Bone marrow (tissue), 2 donors: ENCODE results near the gene EEPD1.

ENCODE experiments used
- DNase-seq, 2 donors: peaks; one replicate each; lab custom pipeline; 2025; lab: John Stamatoyannopoulos, UW

Gene EEPD1

DNA sequence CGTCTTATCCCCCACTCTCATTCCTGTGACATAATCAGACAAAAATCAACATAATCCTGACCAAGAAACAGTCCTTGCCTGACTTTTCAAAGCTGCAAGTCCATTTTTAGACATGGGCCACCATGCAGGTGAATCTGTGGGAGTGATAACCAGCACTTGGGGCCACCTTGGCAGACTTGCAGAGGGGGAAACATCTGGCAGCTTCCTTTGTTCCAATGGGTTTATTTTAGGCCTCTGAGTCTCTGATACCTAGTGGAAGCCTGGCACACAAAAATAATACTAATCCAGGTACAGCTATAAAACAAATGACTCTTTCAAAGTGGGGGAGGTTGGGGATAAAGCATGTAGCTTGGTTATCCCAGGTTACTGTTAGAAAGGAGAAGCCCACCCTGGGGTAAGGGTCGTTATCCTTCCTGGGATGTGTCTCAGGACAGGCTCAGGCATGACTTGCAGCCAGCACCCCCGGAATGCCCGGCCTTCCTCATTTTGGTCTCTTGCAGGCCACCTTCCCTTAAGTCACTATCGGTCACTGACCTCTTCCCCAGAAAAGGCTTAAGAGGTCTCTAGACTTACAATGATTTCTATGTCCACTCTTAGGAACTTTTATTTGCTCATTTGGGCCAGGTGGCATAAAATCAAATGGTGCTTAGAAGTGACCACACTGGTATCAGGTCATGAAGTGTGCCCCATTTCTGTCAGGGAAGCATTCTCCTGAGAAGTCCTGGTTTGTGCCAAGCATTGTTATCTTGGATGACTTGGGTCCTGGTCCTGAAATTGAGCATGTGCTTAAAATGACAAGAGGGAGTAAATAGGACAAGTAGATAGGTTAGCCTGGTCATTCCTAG lies 37.6 kb downstream of the EEPD1 start:
- no peak for DNase-seq

DNA sequence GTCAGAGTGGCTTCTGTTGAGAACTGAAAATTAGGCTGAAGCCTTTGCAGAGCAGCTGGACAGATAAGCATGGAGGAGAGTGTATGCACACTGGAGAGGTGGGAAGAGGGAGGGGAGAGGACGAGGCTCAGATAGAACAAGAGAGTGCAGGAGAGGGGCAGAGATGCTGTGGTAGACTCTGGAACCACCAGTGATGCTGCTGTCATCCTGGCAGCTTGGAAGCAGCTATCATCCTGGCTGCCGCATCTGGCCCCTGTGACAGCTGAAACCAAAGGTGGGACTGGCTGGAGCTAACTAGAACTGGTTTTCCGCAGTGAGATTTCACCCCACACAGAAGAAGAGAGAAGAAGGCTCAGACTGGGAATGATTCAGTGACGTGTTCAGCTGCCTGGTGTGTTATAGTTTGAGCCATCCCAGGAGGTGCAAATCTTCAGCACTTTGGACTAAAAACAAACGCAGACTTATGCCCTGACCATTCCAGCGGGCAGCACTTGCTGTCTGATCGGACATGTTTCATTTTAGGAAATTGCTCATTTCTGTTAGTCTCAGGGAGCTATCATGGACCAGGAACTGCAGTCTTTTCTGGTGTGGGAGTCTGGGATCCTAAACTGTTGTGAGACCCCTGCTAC lies 38.4 kb downstream of the EEPD1 start:
- DNase-seq: no peak

DNA sequence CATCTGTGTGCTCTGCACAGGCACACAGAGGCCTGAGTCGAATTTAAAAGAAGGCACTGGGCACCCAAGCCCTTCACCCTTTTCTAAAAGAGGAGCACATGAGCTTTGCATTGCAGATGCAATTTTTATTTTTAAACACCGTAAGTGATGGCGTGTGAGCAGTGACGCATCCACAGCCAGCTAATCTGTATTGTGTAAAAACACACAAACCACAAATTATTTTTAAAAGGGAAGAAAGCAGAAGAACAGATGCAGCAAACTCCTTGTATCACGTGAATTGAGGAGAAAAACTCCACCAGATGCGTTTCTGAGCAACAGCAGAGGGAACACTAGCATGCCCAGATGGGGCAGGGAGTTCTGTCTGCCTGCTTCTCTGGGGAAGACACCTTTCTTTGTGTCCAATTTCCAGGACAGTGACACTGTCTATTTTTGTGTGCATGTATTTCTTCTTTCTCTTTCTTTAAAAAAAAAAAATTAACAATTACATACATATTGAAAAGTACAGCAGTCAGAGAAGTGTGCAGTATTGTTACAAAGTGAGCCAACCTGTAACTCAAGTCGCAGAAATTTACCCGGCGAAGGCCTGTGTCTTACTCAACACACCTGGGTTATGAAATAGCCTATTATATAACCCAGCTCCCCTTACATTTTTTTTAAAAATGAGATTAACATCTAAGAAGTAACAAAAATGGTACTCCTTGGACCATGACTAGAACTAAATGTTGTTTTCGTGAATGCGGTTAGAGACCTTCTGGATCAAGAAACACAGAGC lies 39.2 kb downstream of the EEPD1 start:
- peak; percentile 24 to 91 for DNase-seq

DNA sequence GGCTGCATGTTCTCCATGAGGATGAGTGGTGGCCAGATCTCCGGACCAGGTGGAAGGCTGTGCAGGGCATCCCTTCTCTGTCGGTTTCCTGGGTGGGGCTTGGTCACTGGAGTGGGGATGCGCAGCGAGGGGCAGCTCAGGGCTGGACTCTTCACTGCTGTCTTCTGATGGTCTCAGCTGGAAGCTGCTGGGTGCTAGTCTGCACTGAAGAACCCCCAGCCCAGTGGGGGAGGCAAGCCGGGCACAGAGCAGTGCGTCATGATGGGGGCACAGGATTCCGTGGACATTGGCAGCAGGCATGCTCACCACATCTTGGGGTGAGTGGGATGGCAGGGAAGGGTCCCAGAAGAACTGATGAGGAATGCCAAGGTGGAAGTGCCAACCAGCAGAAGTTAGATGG lies 39.8 kb downstream of the EEPD1 start:
- DNase-seq: no peak

DNA sequence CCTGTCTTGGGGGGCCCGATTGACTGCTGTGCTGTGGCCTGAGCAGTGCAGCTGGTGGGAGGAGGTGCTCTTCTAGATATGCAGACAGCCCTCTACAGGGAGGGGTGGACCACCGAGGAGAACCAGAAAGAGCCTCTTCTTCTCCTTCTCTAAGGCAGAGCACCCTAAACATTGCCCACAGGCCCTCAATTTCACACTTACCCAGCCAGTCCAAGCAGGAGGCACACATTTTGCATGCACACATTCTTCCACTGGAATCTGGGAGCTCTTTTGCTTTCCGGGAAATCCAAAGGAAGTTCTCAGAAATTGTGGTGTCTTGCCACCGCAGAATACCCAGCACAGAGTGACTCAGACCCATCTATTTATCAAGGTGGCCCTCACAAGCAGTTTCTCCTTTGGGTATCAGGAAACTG lies 45.8 kb downstream of the EEPD1 start:
- no peak for DNase-seq

DNA sequence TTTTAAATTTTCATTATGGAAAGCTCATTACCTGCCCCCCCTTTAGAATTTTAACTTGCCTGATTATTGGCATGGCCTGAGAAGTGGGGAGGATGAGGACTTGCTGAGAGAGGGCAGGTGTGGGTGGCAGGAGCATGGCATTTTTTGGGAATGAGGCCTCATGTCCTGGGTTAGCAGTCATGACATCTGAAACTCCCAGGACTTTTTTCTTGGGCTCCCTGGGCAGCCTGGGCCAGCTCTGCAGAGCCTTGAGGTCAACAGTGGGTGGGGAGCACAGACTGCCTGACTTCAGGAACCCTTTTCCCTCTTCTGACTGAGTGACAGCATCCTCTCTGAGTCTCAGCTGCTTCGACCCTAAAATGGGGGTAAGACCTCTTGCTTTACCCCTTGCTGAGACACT lies 46.3 kb downstream of the EEPD1 start:
- DNase-seq: no peak

DNA sequence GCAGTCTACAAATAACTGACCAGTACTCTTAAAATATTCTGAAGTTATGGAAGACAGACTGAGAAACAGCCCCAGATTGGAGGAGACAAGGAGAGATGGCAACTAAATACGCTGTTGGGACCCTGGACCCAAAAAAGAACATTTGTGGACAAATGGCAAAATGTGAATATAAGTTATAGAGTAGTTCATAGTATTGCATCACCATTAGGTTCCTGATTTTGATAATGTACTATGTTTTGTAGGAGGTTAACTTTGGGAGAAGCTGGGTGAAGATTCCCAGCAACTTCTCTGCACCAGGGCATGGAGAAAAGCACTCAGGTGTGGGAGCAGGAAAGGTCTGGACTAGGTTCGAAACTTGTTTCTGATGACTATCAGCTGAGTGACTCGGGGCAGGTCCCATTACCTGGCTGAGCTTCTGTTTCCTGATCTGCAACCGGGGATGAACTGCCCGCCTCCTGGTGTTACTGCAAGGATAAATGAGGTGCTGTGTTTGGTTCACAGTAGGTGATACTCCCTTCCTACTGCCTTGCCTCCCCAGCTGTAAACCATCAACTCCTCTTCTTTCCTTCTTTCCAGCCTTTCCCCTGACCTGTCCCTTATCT lies 48.2 kb downstream of the EEPD1 start:
- no peak for DNase-seq

DNA sequence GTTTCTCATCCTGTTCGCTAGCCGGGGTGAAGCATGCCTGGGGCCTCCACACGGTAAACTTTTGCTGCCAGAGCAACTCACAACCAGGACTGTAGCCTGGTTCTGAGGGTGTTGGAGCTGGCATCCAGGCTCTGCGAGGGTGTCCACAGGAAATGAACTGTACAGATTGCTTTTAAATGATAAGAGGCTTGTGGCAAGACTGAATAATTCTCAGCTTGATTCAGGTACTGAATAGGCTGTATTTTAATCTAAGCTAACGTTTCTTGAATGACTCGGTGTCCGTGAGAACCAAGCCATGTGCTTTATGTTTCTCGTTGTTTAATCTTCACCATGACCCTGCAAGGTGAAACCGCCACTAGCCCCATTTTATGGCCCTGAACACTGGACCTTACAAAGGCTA lies 49.3 kb downstream of the EEPD1 start:
- peak in 1 of 2 donors; percentile 60 for DNase-seq

DNA sequence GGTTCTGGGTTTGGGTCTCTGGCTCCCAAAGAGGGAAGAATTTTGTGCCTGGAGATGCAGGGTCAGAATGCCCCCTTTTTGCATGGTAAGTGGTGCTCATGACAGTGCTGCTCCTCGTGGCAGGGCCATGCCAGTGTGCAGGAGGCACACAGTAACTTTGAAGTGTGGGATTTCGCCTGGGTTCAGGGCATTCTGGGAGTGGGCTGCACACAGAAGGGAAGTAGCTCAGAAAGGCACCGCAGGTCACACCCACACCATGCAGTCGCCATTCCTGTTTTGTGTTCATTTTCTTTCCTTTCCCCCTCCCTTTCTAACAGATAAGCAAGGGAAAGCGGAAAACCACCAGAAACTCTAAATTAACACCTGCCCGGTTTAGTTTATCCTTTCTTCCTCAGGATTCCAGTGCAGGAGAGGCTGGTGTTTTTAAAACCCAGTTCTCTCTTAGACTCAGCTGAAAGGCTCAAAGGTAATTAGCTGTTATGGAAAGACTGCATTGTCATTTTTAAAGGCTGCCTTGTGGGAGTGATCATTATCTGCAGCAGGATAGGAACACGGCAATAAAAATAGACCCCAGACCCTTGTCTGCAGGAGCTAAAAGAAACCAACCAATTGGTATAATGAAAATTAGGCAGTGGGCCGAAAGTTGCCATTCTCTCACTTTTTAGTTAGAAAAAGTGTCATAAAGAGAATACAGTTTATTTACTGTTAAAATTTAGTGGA lies 50.2 kb downstream of the EEPD1 start:
- DNase-seq: no peak

DNA sequence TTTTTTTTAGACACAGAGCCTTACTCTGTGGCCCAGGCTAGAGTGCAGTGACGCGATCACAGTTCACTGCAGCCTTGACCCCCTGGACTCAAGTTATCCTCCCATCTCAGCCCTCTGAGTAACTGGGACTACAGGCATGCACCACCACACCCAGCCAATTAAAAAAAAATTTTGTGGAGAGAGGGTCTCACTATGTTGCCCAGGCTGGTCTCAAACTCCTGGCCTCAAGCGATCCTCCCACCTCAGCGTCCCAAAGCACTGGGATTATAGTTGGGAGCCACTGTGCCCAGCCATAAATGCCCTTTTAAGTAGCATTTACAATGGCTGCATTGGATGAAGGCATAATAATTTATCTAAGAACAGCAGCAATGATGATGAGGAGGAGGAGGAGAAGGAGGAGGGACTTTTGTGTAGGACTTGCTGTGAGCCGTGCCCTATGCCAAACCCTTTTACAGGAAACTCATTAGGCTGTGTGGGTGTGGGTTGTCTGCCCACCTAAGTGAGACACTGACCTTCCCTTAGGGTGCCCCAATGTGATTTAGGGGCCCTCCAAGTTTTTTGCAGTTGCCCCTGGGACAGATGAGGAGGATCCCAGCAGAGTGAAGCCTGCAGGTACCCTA lies 51.1 kb downstream of the EEPD1 start:
- no peak for DNase-seq

DNA sequence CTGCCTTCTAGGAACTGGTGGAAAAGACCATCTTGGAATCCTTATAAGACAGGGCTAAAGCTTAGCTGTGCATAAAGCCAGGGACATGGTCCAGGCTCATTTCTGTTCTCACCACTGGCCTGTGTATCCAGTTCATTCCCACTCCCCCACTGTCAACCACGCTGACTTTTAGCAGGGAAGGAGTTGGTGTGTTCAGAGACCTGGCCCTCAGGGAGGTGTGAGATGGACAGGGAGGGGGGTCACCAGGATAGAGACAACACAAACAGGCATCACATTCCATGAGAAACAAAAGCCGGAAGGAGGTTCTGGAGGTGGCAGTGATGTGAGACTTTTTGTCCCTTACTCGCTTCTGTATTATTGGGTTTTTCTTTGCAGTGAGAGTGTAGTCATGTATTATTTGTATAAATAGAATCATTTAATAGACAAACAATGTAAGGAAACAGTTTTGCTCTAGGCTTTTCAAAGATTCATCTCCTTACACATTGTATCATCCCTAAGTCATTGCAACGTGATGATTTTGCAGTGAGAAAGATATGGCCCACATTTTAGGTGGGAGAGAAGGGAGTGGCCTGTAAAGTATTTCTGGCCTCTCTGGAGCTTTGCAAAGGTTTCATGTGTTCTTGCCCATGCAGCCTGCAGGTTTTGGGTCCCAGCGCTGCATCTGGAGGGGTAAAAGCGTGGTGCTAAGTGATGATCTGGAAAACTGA lies 52.0 kb downstream of the EEPD1 start:
- DNase-seq: no peak

DNA sequence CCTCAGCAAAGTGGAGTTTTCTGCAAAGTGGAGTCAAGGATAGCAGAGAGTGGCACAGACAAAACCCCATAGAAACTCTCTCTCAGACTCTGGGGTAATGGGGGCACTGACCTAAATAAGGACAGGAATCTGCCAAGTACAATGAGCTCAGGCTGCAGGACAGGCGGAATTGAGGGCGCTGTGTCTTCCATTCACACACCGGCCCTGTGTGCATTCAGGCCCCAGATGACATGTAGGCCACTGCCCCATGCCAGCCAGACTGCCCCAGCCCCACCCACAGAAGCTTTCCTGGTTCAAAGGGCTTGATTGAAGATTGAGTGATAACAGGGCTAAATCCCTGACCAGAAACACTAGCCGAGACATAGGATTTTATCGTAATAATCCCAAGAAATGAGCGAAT lies 52.7 kb downstream of the EEPD1 start:
- no peak for DNase-seq

DNA sequence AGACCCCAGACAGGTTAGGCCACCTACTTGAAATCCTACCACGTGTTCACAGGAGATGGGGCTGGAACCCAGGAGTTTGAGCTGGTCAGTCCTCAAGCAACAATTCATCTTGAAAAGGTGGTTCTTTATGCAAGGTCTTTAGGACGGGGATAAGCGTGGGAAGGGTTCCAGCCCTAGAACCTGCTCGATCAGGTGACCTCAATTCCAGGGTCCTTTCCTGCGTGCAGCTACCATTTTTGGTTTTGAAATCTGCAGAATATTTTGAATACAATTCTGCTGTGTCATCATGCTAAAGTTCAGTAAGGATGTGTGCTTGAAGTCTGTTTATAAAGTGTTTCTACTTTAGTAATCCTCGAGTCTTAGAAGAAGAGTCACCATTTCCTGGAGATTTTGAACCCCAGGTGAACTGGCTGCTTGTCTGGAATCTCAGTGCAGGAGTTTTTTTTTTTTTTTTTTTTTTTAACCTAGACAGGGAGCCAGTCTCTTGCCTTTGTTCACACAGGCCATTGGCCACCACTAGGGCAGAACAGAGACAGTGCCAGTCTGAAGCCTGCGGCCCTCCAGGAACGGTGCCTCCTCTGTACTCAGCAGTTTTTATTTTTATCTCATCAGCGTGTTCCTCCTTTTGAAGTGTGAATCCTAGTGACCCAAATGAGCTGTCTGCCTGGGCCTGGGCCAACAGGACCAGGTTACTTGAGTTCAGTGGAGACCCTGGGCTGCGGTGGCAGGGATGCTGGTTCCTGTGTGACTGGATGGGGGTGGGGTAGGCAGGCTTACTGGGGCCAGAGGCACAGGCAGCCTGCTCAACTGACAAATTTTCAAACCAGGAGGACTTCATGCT lies 54.6 kb downstream of the EEPD1 start:
- DNase-seq: peak in 1 of 2 donors; percentile 78

DNA sequence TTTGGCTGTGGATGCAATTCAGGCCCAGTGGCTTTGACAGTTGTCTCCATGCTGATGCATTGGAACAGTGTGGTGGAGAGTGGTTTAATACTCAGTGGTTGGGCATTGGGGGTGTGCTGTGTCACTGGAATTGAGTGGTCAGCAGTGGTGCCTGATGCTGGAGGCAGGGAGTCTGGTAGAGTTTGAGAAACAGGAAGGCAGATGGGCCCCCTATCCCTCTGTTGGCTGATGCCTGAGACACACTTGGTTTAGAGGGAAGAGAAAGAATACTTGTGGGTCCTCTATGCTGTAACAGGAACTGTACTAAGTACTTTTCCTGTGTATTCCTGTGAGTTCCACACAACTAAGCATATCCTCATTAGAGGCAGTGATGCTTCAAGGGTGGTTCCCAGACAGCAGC lies 55.4 kb downstream of the EEPD1 start:
- DNase-seq: peak in 1 of 2 donors; percentile 15

DNA sequence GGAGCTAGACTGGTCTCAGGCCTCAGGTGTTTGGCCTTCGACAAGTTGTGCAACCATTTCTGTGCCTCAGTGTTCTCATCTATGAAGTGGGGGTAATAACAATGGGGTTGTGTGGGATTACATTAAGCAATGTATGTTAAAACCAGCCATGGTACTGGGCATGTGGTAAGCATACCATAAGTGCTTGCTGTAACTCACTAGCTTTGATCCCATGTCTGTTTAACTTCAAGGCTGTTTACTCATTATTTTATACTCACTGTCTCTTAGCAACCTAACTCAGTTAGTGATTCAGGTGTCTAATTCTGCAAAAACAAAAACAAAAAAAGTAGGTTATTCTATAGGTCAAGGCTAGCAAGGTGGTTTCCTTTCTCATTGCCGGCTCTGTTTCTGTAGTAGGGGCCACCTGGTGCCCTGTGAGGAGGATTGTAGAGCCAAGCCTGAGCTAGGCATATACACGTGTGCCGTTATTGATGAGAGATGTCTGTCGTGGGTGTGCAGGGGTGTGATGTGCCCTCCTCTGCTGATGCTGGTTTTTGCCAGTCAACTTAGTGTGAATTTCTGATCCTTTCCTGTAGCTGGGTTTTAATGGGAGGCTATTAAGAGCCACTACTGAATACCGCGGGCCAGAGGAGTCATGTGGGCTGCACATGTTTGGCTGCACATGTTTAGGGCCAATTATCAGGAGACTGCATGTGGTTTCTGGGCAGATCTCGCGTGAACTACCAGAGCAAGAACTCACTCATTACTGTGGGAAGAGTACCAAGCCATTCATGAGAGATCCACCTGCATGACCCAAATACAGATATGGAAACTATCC lies 56.2 kb downstream of the EEPD1 start:
- no peak for DNase-seq

DNA sequence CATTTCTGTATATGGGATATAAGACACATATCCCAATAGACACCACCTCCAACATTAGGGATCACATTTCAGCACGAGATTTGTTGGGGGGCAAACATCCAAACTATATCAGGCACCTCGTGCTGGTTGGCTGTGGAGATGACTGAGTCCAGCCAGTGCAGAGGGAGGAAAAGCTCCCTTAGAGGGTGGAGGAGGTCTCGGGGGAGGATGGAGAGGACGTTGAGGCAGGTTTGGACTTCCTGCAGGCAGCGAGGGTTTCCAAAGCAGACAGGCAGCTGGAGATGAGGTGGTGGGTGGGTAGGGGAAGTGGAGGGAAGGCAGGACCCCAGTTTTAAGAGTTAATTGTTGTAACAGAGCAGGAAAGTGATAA lies 56.7 kb downstream of the EEPD1 start:
- no peak for DNase-seq

DNA sequence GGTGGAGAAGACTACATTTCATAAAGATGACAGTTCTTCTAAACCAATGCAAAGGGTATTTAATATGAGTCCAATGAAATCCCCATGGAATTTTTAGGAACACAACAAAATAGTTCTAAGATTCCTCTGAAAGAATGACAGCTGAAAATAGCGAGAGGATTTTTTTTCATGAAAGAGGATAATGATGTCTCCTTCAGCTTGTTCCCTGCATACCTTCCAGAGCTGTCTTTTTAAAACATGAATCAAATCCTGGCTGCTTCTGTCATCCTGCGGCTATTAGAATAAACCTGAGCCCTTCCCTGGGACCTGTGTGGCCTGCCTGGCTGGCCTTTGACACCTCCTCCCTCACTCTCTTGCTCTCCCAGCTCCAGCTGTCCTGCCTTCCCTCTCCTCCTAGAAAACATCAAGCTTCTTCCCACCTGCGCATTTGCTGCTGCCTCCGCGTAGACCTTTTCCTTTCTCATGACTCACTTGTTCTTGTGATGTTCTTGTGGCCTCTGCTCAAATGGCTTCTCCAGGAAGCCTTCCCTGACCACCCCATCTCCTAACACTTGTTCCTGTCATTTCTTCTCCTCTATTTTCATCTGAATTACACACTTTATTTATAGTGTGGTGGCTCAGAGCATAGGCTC lies 57.4 kb downstream of the EEPD1 start:
- DNase-seq: no peak
